Right lobe of liver (tissue), 6 donors: Measurements from ENCODE around the gene KBTBD13. TPM values are rescaled to one million over a fixed set of nuclear protein-coding genes. Genes with fewer than 3 reads are reported as not detected.

ENCODE experiments used
- ATAC-seq, 4 donors: fragments of 200-7000 bp; cut with Tn5 transposase; one replicate each; pipeline ENCODE4 v1.9.1; 2020; ENCODE audit warnings: mild to moderate bottlenecking in 4 of 4, moderate library complexity in 4 of 4
- DNase-seq, 3 donors: peaks; one replicate each; pipeline ENCODE4 v3.0.0-alpha.2; 2020
- H3K27ac ChIP-seq, 3 donors: fragments of 200-600 bp; one replicate each; pipeline ENCODE4 v1.8.0; 2022
- H3K27me3 ChIP-seq, 2 donors: fragments of 200-600 bp; one replicate each; pipeline ENCODE4 v1.8.0; 2022
- H3K36me3 ChIP-seq, 4 donors: fragments of 200-600 bp; sonication (generic) in 1 of 4; one replicate each; pipeline versions ENCODE4 v1.5.1 to v1.8.0; 2017 to 2022; ENCODE audit warnings: control low read depth in 1 of 4
- H3K4me1 ChIP-seq, 4 donors: fragments of 200-600 bp; sonication (generic) in 1 of 4; one replicate each; pipeline versions ENCODE4 v1.5.1 to v1.8.0; 2017 to 2022; ENCODE audit warnings: control low read depth in 1 of 4
- H3K4me3 ChIP-seq, 3 donors: fragments of 200-600 bp; one replicate each; pipeline ENCODE4 v1.8.0; 2022
- H3K9me3 ChIP-seq, 4 donors: fragments of 200-600 bp; sonication (generic) in 1 of 4; one replicate each; pipeline versions ENCODE4 v1.5.1 to v1.8.0; 2017 to 2022; ENCODE audit warnings: control low read depth in 1 of 4
- CTCF ChIP-seq, 4 donors: fragments of 200-600 bp in 3 of 4; fragments of 450-650 bp in 1 of 4; IDR thresholded peaks; one replicate each; pipeline versions ENCODE4 v1.5.1 to v1.8.0; 2016 to 2022; ENCODE audit warnings: antibody characterized with exemption in 4 of 4, mild to moderate bottlenecking in 2 of 4
- POLR2A ChIP-seq: fragments of 450-650 bp; IDR thresholded peaks from one replicate; pipeline ENCODE4 v1.6.1; 2017; ENCODE audit warnings: antibody characterized with exemption, mild to moderate bottlenecking
- WGBS: methylation state at CpG from one replicate; pipeline ENCODE4 v1.1.6; 2018; ENCODE audit warnings: low coverage, low lambda C conversion rate; ENCODE audit not compliant: insufficient coverage; ENCODE audit errors: missing lambda C conversion rate; 5-methylcytosine and 5-hydroxymethylcytosine counted together
- intact Hi-C, 2 donors: fragments of 100-400 bp; cut with DNase I; formaldehyde crosslinking; loops; one replicate each; pipeline versions ENCODE4 v1.11.2 to v1.14.1; 2022
- small RNA-seq, 2 experiments: library from RNA; depleted of rRNA; stranded (forward); fragments of <200 nt; gene quantifications; one replicate each; pipeline ENCODE3, GENCODE V24; 2016
- total RNA-seq, 6 experiments: library from RNA; depleted of rRNA in 2 of 6; stranded (reverse); fragments of >200 nt in 2 of 6; fragmentation: NEBNext Ultra II Directional in 3 of 6; extraction: Animal tissue kit (Norgen Biotek cat#: 25700) in 3 of 6; gene quantifications; one replicate each; pipeline versions ENCODE4 v1.1.0 to v1.2.4, GENCODE V29; 2016 to 2023
- donor health status: DM: no; HTN: yes; CAD: no.
- donor health status: DM: no; HTN: no; CAD: no.
- donor health status: DM: no; HTN: no; CAD: no.
- donor health status: DM: no; HTN: yes; CAD: no.
- donor health status: DM: no; HTN: yes; CAD: no.

Gene KBTBD13
- total RNA-seq, 6 experiments from 2014 or later = not detected

GRCh38 chr15:65115542-65115941, 39.0 kb downstream of the KBTBD13 start:
- TF ChIP-seq POLR2A = no peak
- TF ChIP-seq CTCF (IDR thresholded peaks at IDR 0.05) = no peak
- H3K9me3 ChIP-seq = no peaks in the 10 kb centered on the region
- H3K36me3 ChIP-seq = peaks cover 0 to 62% (median 21%) of the 10 kb centered on the region in 4 donors
- WGBS = 80% methylated on average over 5 of the region's 5 CpGs
- DNase-seq = no peak
- no peak overlapping the region for H3K27ac ChIP-seq
- no peak for ATAC-seq
- no peaks in the 10 kb centered on the region for H3K27me3 ChIP-seq
- H3K4me1 ChIP-seq = no peaks in the 10 kb centered on the region
- H3K4me3 ChIP-seq = no peak overlapping the region
- intact Hi-C loops = no loop called here

Small RNA genes lying within 50 kb of the gene (small RNA-seq; reads per million reads assigned to genes)
- 0 reads per million in 2 experiments for gene AC013553.1

Other genes starting within 250 kb of the KBTBD13 start
- gene PLEKHO2, start 234.8 kb upstream of the KBTBD13 start, total RNA-seq = 10 to 100 TPM in 1 of 6 experiments, 1 to 10 TPM in 5; 3.9 to 11.8 (median 5.2) TPM
- gene ANKDD1A, start 164.8 kb upstream of the KBTBD13 start, total RNA-seq = 1 to 10 TPM in 1 of 6 experiments, under 1 TPM in 5; 0.29 to 1.1 (median 0.47) TPM
- gene SPG21, start 86.8 kb upstream of the KBTBD13 start, total RNA-seq = 10 to 100 TPM; 35.2 to 70.4 (median 52.2) TPM
- gene MTFMT, start 47.1 kb upstream of the KBTBD13 start, total RNA-seq = 10 to 100 TPM in 5 of 6 experiments, 1 to 10 TPM in 1; 9.2 to 24.3 (median 13.0) TPM
- gene SLC51B, start 31.4 kb upstream of the KBTBD13 start, total RNA-seq = 10 to 100 TPM in 1 of 6 experiments, 1 to 10 TPM in 4, under 1 TPM in 1; 0.32 to 10.1 (median 2.7) TPM
- gene RASL12, start 8.8 kb upstream of the KBTBD13 start, total RNA-seq = 1 to 10 TPM in 1 of 6 experiments, under 1 TPM in 5; 0.07 to 1.5 (median 0.24) TPM
- gene UBAP1L, start 38.5 kb downstream of the KBTBD13 start, total RNA-seq = 1 to 10 TPM; 1.6 to 5.9 (median 3.0) TPM
- gene PDCD7, start 57.1 kb downstream of the KBTBD13 start, total RNA-seq = 10 to 100 TPM in 3 of 6 experiments, 1 to 10 TPM in 3; 6.3 to 12.2 (median 9.1) TPM
- 10 to 100 TPM; 57.6 to 80.9 (median 72.8) TPM for gene CLPX, start 108.6 kb downstream of the KBTBD13 start, total RNA-seq
- gene CILP, start 134.7 kb downstream of the KBTBD13 start, total RNA-seq = 1 to 10 TPM in 3 of 6 experiments, under 1 TPM in 3; 0.46 to 2.5 (median 0.99) TPM
- 10 to 100 TPM in 1 of 6 experiments, 1 to 10 TPM in 5; 6.9 to 11.3 (median 8.5) TPM for gene PARP16, start 210.1 kb downstream of the KBTBD13 start, total RNA-seq
- gene RNU5A-1, start 219.3 kb downstream of the KBTBD13 start, total RNA-seq = not detected
- gene RNU5B-1, start 227.9 kb downstream of the KBTBD13 start, total RNA-seq = 10 to 100 TPM in 2 of 6 experiments, not detected in 4; 11.0 to 35.4 TPM